GM12864 (cell line): ENCODE data around the gene ASB13.

Experiments used
- DNase-seq: peaks from one replicate; pipeline ENCODE4 v3.0.0-alpha.2; 2011; ENCODE audit warnings: low read depth
- H3K4me3 ChIP-seq: 2 replicates; pipeline ENCODE4 v1.5.1; 2011; ENCODE audit warnings: mild to moderate bottlenecking, low read depth, low read length, control low read depth
- CTCF ChIP-seq: IDR thresholded peaks from 2 replicates; pipeline ENCODE4 v1.5.1; 2011; ENCODE audit warnings: low read depth, mild to moderate bottlenecking, moderate library complexity, low read length, control low read depth, inconsistent platforms; ENCODE audit errors: missing control alignments

Gene ASB13

GRCh38 chr10:5697342-5697741 lies 30.9 kb upstream of the ASB13 start:
- DNase-seq, result no peak
- H3K4me3 ChIP-seq, result no peak overlapping the region
- TF ChIP-seq CTCF, result no peak

GRCh38 chr10:5694573-5694972 lies 28.2 kb upstream of the ASB13 start:
- TF ChIP-seq CTCF, result no peak
- H3K4me3 ChIP-seq, result no peak overlapping the region
- DNase-seq, result no peak

GRCh38 chr10:5692461-5693358 lies 26.3 kb upstream of the ASB13 start:
- DNase-seq, result no peak
- H3K4me3 ChIP-seq, result peak overlapping the region; percentile 70
- no peak for TF ChIP-seq CTCF

- no peak for DNase-seq
- H3K4me3 ChIP-seq, result peak overlapping the region; percentile 70
- TF ChIP-seq CTCF, result no peak
Observed at GRCh38 chr10:5691786-5692185, 25.4 kb upstream of the ASB13 start.

- DNase-seq, result no peak
- H3K4me3 ChIP-seq, result no peak overlapping the region; the same call in 1 of the 2 replicates
- TF ChIP-seq CTCF, result no peak
Observed at GRCh38 chr10:5688587-5688986, 22.2 kb upstream of the ASB13 start.

GRCh38 chr10:5685764-5686240 lies 19.4 kb upstream of the ASB13 start:
- no peak for TF ChIP-seq CTCF
- DNase-seq, result no peak
- peak overlapping the region; percentile 93 for H3K4me3 ChIP-seq
